ENCODE data around the gene PTGES. TPM values are rescaled to one million over a fixed set of nuclear protein-coding genes. Genes with fewer than 3 reads are reported as not detected.

PTGES gene
- total and polyA plus RNA-seq, 9 of the 15 experiments (the other 6 are each of a cell fraction or from before 2014, with no cell fraction given) = 0.13 TPM; not detected in 8

- no peaks in the 10 kb centered on the region for H3K9me3 ChIP-seq (replicated peaks; ENCODE audit: control insufficient read depth, insufficient read depth, low read depth, low read length)
- ChIA-PET POLR2A (interaction anchor here (0.6 kb wide), 1 partner anchor 16 kb away, joined by 3 read pairs; no protein-coding TSS in a partner anchor), CTCF (ENCODE audit: low intra/inter-chr PET ratio) (no interaction called here)
- ATAC-seq (no peak), FAIRE-seq (no peak), DNase-seq (ENCODE audit: extremely low read depth in 1 of 4, low spot score in 3 of 4) (no peak)
- no peaks in the 10 kb centered on the region for H3K9me1 ChIP-seq (ENCODE audit: control insufficient read depth, insufficient read depth, low read length)
- H3K9ac ChIP-seq (ENCODE audit: insufficient read depth in 1 of 2, low read depth in 2 of 2, low read length in 2 of 2) = peak overlapping the region in 1 of 2 experiments; percentile 70; a peak in 1 of 4 replicates
- peaks cover 4 to 47% of the 10 kb centered on the region in 2 experiments; a peak in 4 of 5 replicates for H3K4me1 ChIP-seq (replicated peaks in 1 of 2; ENCODE audit: control insufficient read depth in 2 of 2, insufficient read depth in 2 of 2, low read length in 2 of 2)
- in situ Hi-C loops (cut with MboI) = no loop called here
- no peaks in the 10 kb centered on the region for H3K79me2 ChIP-seq (ENCODE audit: control insufficient read depth, insufficient read depth, low read length)
- H2AFZ ChIP-seq (ENCODE audit: low read depth, low read length) = no peak overlapping the region
- 25% methylated on average over 5 of the region's 5 CpGs for WGBS (ENCODE audit: insufficient coverage, low coverage, missing lambda C conversion rate)
- peaks cover 7% of the 10 kb centered on the region; the same call in 1 of the 2 replicates for H4K20me1 ChIP-seq (replicated peaks; ENCODE audit: control insufficient read depth, insufficient read depth, low read length)
- no peak overlapping the region for H3K4me3 ChIP-seq
- H3K27ac ChIP-seq (ENCODE audit: extremely low read depth, low read depth, low read length) = no peak overlapping the region
- intact Hi-C loops (cut with micrococcal nuclease) = no loop called here
- no peak overlapping the region for H3K4me2 ChIP-seq (ENCODE audit: insufficient read depth, low read length)
- TF ChIP-seq CEBPB (tag; IDR thresholded peaks at IDR 0.05) (no peak), NR2C1 (IDR thresholded peaks at IDR 0.05) (no peak), NR2C1 (tag; IDR thresholded peaks at IDR 0.05) (no peak), TEAD4 (IDR thresholded peaks at IDR 0.05; ENCODE audit: low read length) (no peak), TEAD4 (CRISPR knock-in tag; IDR thresholded peaks at IDR 0.05; ENCODE audit: borderline replicate concordance) (0 out of 2 replicates have a peak, but pooled peaks have one; percentile 33), ZNF174 (CRISPR knock-in tag; IDR thresholded peaks at IDR 0.05) (no peak), SIN3A (IDR thresholded peaks at IDR 0.05; ENCODE audit: borderline replicate concordance in 2 of 2, control insufficient read depth in 1 of 2, low read depth in 2 of 2, low read length in 2 of 2) (no peak), RAD21 (CRISPR knock-in tag; conservative IDR thresholded peaks at IDR 0.05 in 1 of 2, IDR thresholded peaks at IDR 0.05 in 1 of 2) (no peak), RBM15 (IDR thresholded peaks at IDR 0.05; ENCODE audit: insufficient read depth, low read length) (no peak), ELK1 (CRISPR knock-in tag; IDR thresholded peaks at IDR 0.05) (peak; percentile 52; the same call in 1 of the 2 replicates)
- no TSS peak for BruUV-seq (replicated peaks)
- H3K27me3 ChIP-seq (ENCODE audit: control insufficient read depth in 2 of 2, insufficient read depth in 2 of 2, low read length in 2 of 2) = peaks cover 2 to 39% of the 10 kb centered on the region in 2 experiments; a peak in 4 of 5 replicates
- no peaks in the 10 kb centered on the region for H3K36me3 ChIP-seq (ENCODE audit: control insufficient read depth, insufficient read depth, low read length)
These were observed 29.9 kb downstream of the PTGES start for GRCh38 chr9:129722913-129723312.
